ENCODE results near the gene UMAD1.
"Not testable (repeated sequence)": the region's sequence is repeated elsewhere in the genome, so short reads cannot be mapped to it uniquely, and the experiment has no call there.

The UMAD1 gene

DNA sequence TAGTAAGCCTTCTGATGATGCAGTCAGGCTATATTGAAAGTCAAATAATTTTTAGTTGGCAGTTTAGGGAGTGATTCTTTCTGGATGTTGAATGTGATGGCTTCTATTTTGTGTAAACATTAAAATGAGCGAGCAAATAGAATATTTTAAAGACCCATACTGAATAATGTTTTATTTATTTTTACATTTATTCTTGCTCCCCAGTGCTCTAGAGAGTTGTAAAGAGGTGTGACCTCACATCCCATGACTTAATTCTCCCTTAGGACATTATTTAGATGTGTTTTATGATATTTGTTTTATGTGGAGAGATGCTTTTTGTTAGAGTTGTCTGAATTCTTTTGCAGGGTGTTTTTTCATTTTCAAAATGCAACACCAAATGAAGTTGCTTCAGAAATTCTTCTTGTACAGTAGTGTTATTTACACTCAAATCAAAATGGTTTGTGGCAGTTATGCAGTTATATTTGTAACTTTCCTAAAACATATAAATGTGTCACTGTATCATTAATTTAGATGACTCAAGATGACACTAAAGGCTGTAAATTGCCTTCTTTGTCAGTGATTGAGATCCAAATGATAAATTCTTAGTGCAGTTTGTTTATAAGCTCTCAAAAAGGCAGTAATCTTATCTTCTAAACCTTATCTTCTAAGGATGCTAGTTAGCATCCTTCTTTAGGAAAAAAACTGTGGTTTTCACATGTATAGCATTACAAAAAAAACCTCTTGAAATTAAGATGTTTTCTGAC lies 12.4 kb downstream of the UMAD1 start:
- DNase-seq: peak in 1 of 5 experiments; percentile 19

GRCh38 chr7:7653593-7654187 lies 13.1 kb downstream of the UMAD1 start:
- DNase-seq: peak in 1 of 5 experiments; percentile 41

DNA sequence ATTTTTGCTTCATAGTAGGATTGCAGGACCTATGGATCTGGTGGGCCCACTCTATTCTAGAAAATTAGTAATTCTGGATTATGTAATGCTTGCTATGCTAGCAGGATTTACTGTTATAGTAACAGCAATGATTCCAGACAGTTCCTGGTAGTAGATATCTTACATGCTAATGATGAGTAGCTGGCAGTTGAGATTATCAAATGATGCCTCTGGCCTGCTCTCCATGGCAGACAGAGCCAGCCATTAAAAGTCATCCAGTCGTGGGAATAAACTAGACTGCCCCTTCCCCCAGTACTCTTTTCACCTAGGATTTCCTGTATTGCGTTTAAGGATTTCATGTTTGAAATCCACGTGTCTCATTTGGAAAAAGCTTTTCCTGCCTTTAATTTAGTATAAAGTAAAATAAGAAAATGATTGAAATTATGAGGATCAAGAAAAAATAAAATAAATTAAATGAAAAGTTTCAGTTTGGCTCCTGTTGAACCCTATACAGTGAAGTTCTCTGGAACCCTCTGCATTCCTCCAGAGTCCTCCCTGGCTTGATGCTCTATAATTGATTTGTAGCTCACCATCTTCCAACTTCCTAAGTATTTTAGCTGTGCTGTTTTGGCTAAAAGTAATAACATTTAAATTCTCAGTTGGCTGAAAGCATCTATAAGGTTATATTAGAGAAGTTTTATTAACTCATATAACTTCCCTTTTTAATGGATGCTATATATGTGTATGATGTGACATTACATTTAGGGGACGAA lies 14.6 kb downstream of the UMAD1 start:
- DNase-seq: no peak

- not testable (repeated sequence) for DNase-seq
These were observed 15.9 kb downstream of the UMAD1 start for GRCh38 chr7:7656459-7656858.

DNA sequence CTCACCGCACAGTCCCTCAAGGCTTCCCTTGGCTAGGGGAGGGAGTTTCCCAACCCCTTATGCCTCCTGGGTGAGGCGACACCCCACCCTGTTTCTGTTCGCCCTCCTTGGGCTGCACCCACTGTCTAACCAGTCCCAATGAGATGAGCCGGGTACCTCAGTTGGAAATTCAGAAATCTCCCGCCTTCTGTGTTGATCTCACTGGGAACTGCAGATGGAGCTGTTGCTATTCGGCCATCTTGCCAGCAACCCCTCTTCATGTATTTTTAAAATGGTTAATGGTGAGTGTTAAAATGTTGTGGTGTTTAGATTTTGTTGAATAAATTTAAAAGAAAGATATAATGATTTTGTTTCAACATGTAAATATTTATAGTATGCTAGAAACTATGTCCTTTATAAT lies 22.0 kb downstream of the UMAD1 start:
- no peak for DNase-seq

- DNase-seq: no peak
These were observed 23.7 kb downstream of the UMAD1 start for GRCh38 chr7:7664291-7664690.

- no peak for DNase-seq
These were observed 24.5 kb downstream of the UMAD1 start for GRCh38 chr7:7665031-7665430.

DNA sequence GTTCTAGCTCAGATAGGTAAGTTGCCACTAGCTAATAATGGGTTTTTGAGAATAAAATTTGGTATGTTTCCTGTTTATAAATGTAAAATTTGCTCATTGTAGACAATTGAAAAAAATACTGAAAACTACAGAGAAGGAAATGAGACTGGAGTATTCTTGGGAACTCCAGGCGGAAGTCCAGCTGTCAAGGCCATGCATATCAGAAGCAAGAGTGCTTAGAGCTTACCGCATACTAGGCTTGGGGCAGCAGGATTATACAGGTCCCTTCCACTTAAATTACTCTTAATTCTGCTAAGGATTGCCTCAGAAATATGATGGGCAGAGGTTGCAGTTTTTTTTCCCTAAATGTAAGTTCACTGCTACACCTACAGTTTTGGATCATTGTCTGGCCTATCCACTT lies 26.6 kb downstream of the UMAD1 start:
- no peak for DNase-seq

GRCh38 chr7:7668706-7669105 lies 28.2 kb downstream of the UMAD1 start:
- no peak for DNase-seq

DNA sequence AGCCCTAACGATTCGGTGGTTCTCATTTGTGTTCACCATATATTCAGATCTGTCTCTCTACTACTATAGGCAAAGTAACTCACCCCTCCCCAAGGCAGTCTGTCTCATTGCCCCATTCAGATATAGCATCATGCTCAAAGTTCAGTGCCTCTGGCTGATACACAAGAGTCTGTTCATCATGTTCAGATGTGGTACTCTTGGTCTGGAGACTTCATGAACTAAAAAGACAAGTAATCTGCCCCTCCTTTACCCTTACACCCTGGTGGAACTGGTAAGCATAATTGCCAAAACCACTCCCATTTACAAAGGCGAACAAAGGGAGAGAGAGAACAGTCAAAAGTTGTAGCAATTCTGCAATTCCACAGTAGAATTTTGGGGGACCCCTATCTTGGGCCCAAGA lies 29.9 kb downstream of the UMAD1 start:
- no peak for DNase-seq

GRCh38 chr7:7671361-7671760 lies 30.8 kb downstream of the UMAD1 start:
- no peak for DNase-seq

DNA sequence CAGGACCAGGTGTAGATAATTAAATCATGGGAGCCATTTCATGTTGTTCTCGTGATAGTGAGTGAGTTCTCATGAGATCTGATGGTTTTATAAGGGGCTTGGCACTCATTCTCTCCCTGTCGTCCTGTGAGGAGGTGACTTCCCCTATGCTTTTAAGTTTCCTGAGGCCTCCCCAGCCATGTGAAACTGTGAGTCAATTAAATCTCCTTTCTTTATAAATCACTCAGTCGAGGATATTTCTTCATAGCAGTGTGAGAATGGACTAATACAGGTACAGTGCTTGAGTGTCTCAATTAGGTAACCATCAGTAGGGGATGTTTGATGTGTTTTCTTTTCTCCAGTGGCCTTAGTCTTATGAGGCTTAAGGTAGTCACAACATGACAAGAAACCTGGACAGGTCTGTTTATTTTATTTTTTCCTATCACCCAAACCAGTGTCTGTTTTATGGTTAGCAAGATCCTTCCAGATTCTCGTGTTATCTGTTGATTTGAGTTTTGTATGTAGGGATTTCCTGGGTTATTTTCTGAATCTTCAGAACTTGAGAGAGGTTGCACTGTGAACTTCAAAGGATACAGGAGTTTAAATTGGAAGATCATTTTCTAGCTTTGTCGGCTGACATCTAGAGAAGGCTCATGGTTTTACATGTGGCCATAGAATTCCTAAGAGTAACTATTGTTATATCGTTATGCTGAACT lies 32.1 kb downstream of the UMAD1 start:
- peak in 1 of 5 experiments; percentile 35 for DNase-seq

DNA sequence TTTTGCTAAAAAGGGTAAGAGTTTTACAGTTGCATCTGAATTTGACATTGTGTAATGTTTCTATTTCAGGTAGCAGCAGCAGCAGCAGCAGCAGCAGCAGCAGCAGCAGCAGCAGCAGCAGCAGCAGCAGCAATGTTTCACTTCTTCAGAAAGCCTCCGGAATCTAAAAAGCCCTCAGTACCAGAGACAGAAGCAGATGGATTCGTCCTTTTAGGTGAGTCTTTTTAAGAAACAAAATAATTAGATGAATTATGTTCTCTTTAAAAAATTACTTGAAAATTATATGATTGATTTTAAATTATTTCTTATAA lies 32.6 kb downstream of the UMAD1 start:
- peak in 1 of 5 experiments; percentile 57 for DNase-seq

DNA sequence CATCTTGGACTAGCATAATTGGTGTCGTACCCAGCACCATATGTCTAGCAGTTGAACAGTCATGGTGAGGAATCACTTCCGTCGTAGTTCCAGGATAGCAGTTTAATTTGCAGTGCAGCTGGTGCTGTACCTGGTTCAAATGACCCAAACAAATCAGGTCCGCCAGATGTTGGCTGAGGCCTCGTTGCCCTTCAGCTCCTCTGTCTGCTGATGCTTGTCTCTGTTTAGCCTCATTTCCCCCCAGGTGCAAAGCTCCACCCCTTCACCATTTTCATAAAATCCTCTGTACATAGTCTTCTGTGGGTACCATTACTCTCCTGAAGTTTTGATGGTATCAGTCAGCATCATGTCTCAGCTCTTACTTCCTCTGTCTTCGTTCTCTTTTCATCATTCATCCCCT lies 35.1 kb downstream of the UMAD1 start:
- DNase-seq: no peak

DNA sequence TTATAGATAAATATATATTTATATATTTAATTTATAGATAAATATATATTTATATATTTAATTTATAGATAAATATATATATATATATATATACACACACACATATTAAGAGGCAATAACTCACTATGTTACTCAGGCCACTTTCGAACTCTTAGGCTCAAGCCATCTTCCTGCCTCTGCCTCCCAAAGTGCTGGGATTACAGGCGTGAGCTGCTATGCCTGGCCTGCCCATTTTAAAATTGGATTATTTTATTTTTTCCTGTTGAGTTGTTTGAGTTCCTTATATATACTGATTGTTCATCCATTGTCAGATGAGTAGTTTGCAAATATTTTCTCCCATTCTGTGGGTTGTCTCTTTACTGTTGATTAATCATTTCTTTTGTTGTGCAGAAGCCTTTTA lies 39.1 kb downstream of the UMAD1 start:
- DNase-seq: not testable (repeated sequence)

GRCh38 chr7:7681191-7681935 lies 40.8 kb downstream of the UMAD1 start:
- DNase-seq: peak in 2 of 5 experiments; percentile 5 to 69

GRCh38 chr7:7681936-7682329 lies 41.4 kb downstream of the UMAD1 start:
- no peak for DNase-seq

GRCh38 chr7:7682861-7683260 lies 42.3 kb downstream of the UMAD1 start:
- DNase-seq: no peak

DNA sequence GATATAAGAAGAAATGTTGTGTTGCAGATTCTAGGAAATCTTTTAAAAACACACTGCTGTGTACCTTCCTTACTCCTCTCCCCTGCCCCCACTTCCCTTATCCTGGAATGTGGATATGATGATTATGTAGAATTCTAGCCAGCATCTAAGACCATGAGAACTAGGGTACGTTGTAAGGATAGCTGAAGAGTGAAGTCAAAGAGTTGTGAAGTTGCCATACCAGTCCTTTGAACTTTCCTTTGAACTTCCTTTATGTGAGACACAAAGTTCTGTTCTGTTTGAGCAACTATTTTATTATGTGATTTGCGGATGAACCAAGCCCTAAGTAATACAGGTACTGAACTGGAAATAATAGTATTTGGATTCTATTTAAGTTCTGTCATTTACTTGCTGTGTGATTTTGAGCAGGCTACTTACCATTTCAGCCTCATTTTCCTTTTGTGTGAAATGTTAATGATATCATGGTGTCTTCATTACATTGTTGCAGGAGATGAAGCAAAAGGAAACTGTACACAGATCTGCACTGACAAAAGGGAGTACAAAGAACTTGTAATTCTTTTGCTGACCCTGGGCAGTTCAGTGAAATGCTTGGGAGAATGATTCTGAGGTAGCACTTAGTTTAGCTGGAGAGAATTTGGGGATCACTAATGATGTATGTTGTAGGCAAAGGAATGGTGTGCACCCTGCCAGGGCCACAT lies 46.4 kb downstream of the UMAD1 start:
- no peak for DNase-seq

DNA sequence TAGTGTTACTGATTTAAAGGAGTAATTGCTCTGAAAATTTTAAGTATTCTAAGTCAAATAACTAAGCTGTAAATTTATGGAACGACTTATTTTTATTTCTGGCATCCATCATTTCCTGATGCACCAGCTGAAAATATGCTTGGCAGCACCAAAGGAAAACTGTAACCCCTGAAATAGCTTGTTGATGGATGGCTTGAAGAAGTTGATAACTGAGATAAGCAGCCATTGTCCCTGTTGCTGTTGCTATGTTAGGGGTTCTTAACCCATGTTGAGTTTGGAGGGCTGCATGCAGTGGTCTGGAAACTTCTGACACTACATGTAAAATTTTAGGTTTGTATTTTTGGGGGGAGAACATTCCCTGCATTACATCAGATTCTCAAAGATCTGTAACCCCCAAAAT lies 47.2 kb downstream of the UMAD1 start:
- no peak for DNase-seq

- DNase-seq: no peak
These were observed 47.8 kb downstream of the UMAD1 start for GRCh38 chr7:7688310-7688709.

DNA sequence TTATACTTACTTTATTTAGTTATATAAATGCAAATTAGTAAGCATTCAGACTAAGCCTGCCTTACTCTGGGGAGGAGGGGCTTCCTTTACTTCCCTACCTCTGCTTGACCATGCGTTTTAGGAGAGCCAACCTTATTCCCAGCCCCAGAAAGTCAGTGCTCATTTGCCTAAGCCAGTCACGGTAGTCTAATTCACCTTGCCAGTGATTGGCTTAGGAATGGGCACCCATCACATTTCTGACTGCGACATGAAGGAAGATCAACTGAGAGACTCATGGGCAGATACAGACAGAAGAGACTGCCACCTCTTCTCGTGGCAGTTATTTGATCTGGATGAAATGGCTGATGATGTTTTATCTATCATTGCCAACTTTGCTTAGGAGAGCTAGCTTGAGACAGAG lies 48.4 kb downstream of the UMAD1 start:
- DNase-seq: no peak

Data from T-helper 2 cell (primary cell).